GM23338 (cell line): ENCODE results near the gene CTNNBIP1.

ENCODE experiments used
- CREB1 ChIP-seq: fragments of 250-450 bp; sonication (Bioruptor Pico); IDR thresholded peaks from 2 replicates; pipeline ENCODE4 v1.5.0; 2020; ENCODE audit warnings: low read depth, mild to moderate bottlenecking, moderate library complexity
- ETS1 ChIP-seq: IDR thresholded peaks from 2 replicates; pipeline ENCODE4 v1.6.1; 2016; ENCODE audit warnings: antibody characterized with exemption
- EZH2 ChIP-seq: fragments of 200-600 bp; sonication (generic); IDR thresholded peaks from one replicate; pipeline ENCODE4 v1.8.0; 2017; ENCODE audit warnings: antibody characterized with exemption, mild to moderate bottlenecking, low read depth; ENCODE audit not compliant: unreplicated experiment
- EZH2phosphoT487 ChIP-seq: fragments of 200-600 bp; sonication (generic); IDR thresholded peaks from one replicate; pipeline ENCODE4 v1.8.1; 2018; ENCODE audit warnings: antibody characterized with exemption; ENCODE audit not compliant: unreplicated experiment
- JUNB ChIP-seq: IDR thresholded peaks from one replicate; pipeline ENCODE4 v1.6.1; 2016; ENCODE audit warnings: antibody characterized with exemption; ENCODE audit not compliant: unreplicated experiment
- POLR2AphosphoS5 ChIP-seq: IDR thresholded peaks from 2 replicates; pipeline ENCODE4 v1.6.1; 2016; ENCODE audit warnings: antibody characterized with exemption, low read depth
- TF ChIP-seq, protein P1 (sequence below), 2 experiments: fragments of 200-600 bp in 1 of 2; sonication (generic) in 1 of 2; conservative IDR thresholded peaks; 2 replicates each; pipeline versions ENCODE4 v1.5.1 to v1.6.1; 2016 to 2017; ENCODE audit warnings: antibody characterized with exemption in 2 of 2, low read depth in 2 of 2, mild to moderate bottlenecking in 2 of 2, moderate library complexity in 1 of 2
- TF ChIP-seq, protein P2 (sequence below): IDR thresholded peaks from one replicate; pipeline ENCODE4 v1.6.1; 2018; ENCODE audit warnings: antibody characterized with exemption; ENCODE audit not compliant: unreplicated experiment

- TF ChIP-seq, protein P1, sequence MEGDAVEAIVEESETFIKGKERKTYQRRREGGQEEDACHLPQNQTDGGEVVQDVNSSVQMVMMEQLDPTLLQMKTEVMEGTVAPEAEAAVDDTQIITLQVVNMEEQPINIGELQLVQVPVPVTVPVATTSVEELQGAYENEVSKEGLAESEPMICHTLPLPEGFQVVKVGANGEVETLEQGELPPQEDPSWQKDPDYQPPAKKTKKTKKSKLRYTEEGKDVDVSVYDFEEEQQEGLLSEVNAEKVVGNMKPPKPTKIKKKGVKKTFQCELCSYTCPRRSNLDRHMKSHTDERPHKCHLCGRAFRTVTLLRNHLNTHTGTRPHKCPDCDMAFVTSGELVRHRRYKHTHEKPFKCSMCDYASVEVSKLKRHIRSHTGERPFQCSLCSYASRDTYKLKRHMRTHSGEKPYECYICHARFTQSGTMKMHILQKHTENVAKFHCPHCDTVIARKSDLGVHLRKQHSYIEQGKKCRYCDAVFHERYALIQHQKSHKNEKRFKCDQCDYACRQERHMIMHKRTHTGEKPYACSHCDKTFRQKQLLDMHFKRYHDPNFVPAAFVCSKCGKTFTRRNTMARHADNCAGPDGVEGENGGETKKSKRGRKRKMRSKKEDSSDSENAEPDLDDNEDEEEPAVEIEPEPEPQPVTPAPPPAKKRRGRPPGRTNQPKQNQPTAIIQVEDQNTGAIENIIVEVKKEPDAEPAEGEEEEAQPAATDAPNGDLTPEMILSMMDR (conservative IDR thresholded peaks at IDR 0.05; ENCODE audit: low read depth in 2 of 2), result no peak
- no peak for TF ChIP-seq EZH2
- TF ChIP-seq POLR2AphosphoS5, result no peak
- no peak for TF ChIP-seq JUNB
- TF ChIP-seq, protein P2, sequence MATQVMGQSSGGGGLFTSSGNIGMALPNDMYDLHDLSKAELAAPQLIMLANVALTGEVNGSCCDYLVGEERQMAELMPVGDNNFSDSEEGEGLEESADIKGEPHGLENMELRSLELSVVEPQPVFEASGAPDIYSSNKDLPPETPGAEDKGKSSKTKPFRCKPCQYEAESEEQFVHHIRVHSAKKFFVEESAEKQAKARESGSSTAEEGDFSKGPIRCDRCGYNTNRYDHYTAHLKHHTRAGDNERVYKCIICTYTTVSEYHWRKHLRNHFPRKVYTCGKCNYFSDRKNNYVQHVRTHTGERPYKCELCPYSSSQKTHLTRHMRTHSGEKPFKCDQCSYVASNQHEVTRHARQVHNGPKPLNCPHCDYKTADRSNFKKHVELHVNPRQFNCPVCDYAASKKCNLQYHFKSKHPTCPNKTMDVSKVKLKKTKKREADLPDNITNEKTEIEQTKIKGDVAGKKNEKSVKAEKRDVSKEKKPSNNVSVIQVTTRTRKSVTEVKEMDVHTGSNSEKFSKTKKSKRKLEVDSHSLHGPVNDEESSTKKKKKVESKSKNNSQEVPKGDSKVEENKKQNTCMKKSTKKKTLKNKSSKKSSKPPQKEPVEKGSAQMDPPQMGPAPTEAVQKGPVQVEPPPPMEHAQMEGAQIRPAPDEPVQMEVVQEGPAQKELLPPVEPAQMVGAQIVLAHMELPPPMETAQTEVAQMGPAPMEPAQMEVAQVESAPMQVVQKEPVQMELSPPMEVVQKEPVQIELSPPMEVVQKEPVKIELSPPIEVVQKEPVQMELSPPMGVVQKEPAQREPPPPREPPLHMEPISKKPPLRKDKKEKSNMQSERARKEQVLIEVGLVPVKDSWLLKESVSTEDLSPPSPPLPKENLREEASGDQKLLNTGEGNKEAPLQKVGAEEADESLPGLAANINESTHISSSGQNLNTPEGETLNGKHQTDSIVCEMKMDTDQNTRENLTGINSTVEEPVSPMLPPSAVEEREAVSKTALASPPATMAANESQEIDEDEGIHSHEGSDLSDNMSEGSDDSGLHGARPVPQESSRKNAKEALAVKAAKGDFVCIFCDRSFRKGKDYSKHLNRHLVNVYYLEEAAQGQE, result no peak
- no peak for TF ChIP-seq EZH2phosphoT487
- no peak for TF ChIP-seq ETS1
- no peak for TF ChIP-seq CREB1
Measured at GRCh38 chr1:9871707-9872425, 38.2 kb downstream of the CTNNBIP1 start.
